IMR-90 (cell line): Measurements from ENCODE around the gene ZNF467. TPM values are rescaled to one million over a fixed set of nuclear protein-coding genes. Genes with fewer than 3 reads are reported as not detected.

Experiments
- ATAC-seq: fragments of 200-7000 bp; cut with Tn5 transposase; 2 replicates; pipeline ENCODE4 v1.9.1; 2020; ENCODE audit warnings: low read depth, mild to moderate bottlenecking, moderate library complexity
- BruUV-seq: library from RNA; stranded (reverse); fragments of 400-500 nt; replicated peaks from 2 replicates; lab custom pipeline; 2021; lab: Mats Ljungman, UMichigan
- CTCF ChIA-PET: fragments of 300-600 bp; formaldehyde crosslinking; extraction: SDS; loops from one replicate; lab custom pipeline; 2021; ENCODE audit warnings: antibody characterized with exemption; lab: Yijun Ruan, JAX
- POLR2A ChIA-PET: fragments of 300-600 bp; sonication (Branson Sonifier 250); formaldehyde crosslinking; loops from one replicate; lab custom pipeline; 2022; ENCODE audit warnings: antibody characterized with exemption; ENCODE audit not compliant: unreplicated experiment; lab: Charles Lee
- DNase-seq: peaks from one replicate; pipeline ENCODE4 v3.0.0; 2013
- H2AFZ ChIP-seq: replicated peaks from 2 replicates; pipeline ENCODE3; 2013; ENCODE audit warnings: low read length, mild to moderate bottlenecking; ENCODE audit not compliant: poor library complexity
- H2AK5ac ChIP-seq: 2 replicates; pipeline ENCODE4 v1.6.1; 2013; ENCODE audit warnings: low read depth, low read length, inconsistent platforms
- H2AK9ac ChIP-seq: replicated peaks from 2 replicates; pipeline ENCODE3; 2013; ENCODE audit warnings: mild to moderate bottlenecking, low read depth, low read length, moderate library complexity; ENCODE audit not compliant: poor library complexity
- H2BK120ac ChIP-seq: 2 replicates; pipeline ENCODE4 v1.6.1; 2013; ENCODE audit warnings: low read depth, low read length, inconsistent platforms
- H2BK15ac ChIP-seq: 3 replicates; pipeline ENCODE4 v1.6.1; 2013; ENCODE audit warnings: low read depth, low read length, inconsistent platforms
- H2BK20ac ChIP-seq: 2 replicates; pipeline ENCODE4 v1.6.1; 2013; ENCODE audit warnings: low read depth, mild to moderate bottlenecking, inconsistent platforms, low read length, moderate library complexity
- H2BK5ac ChIP-seq: 2 replicates; pipeline ENCODE4 v1.6.1; 2013; ENCODE audit warnings: mild to moderate bottlenecking, low read depth, low read length, inconsistent platforms; ENCODE audit not compliant: poor library complexity, severe bottlenecking
- H3K14ac ChIP-seq: replicated peaks from 2 replicates; pipeline ENCODE4 v1.6.1; 2013; ENCODE audit warnings: low read depth, low read length, inconsistent platforms
- H3K18ac ChIP-seq: 2 replicates; pipeline ENCODE4 v1.6.1; 2013; ENCODE audit warnings: low read depth, low read length, control low read depth
- H3K23ac ChIP-seq: 2 replicates; pipeline ENCODE4 v1.6.1; 2013; ENCODE audit warnings: low read depth, low read length, inconsistent platforms
- H3K27ac ChIP-seq: 2 replicates; pipeline ENCODE4 v1.5.1; 2013; ENCODE audit warnings: mild to moderate bottlenecking, control low read depth, low read length; ENCODE audit not compliant: insufficient read depth
- H3K27me3 ChIP-seq: 2 replicates; pipeline ENCODE4 v1.6.1; 2013; ENCODE audit warnings: low read length; ENCODE audit not compliant: control insufficient read depth, insufficient read depth
- H3K36me3 ChIP-seq: 2 replicates; pipeline ENCODE4 v1.6.1; 2013; ENCODE audit warnings: low read length, mixed read lengths; ENCODE audit not compliant: control insufficient read depth, insufficient read depth
- H3K4ac ChIP-seq: 2 replicates; pipeline ENCODE4 v1.6.1; 2013; ENCODE audit warnings: low read depth, low read length, inconsistent platforms
- H3K4me1 ChIP-seq: 2 replicates; pipeline ENCODE4 v1.6.1; 2013; ENCODE audit warnings: low read length, mixed read lengths; ENCODE audit not compliant: control insufficient read depth, insufficient read depth
- H3K4me2 ChIP-seq: 2 replicates; pipeline ENCODE4 v1.6.1; 2013; ENCODE audit warnings: low read depth, mild to moderate bottlenecking, control low read depth, low read length, moderate library complexity
- H3K4me3 ChIP-seq: 2 replicates; pipeline ENCODE4 v1.5.1; 2013; ENCODE audit warnings: low read depth, mild to moderate bottlenecking, control low read depth, low read length, moderate library complexity; ENCODE audit not compliant: insufficient read depth
- H3K56ac ChIP-seq: 2 replicates; pipeline ENCODE4 v1.6.1; 2013; ENCODE audit warnings: low read length, inconsistent platforms; ENCODE audit not compliant: insufficient read depth; ENCODE audit errors: extremely low read depth
- H3K79me1 ChIP-seq, 2 experiments: 2 replicates each; pipeline ENCODE4 v1.6.1; 2013; ENCODE audit warnings: low read length in 2 of 2, inconsistent platforms in 1 of 2, low read depth in 1 of 2
- H3K9ac ChIP-seq: 2 replicates; pipeline ENCODE4 v1.6.1; 2013; ENCODE audit warnings: low read depth, low read length, control low read depth
- H3K9me1 ChIP-seq: 2 replicates; pipeline ENCODE4 v1.6.1; 2013; ENCODE audit warnings: low read length, inconsistent platforms; ENCODE audit not compliant: insufficient read depth
- H3K9me3 ChIP-seq: 2 replicates; pipeline ENCODE4 v1.6.1; 2013; ENCODE audit warnings: low read length; ENCODE audit not compliant: control insufficient read depth, insufficient read depth
- H4K20me1 ChIP-seq: 2 replicates; pipeline ENCODE4 v1.6.1; 2013; ENCODE audit warnings: low read length, inconsistent platforms; ENCODE audit not compliant: insufficient read depth
- H4K5ac ChIP-seq: 2 replicates; pipeline ENCODE4 v1.6.1; 2013; ENCODE audit warnings: mild to moderate bottlenecking, low read depth, low read length, control low read depth
- H4K8ac ChIP-seq, 2 experiments: 2 replicates each; pipeline ENCODE4 v1.6.1; 2013; ENCODE audit warnings: low read depth in 2 of 2, low read length in 2 of 2, control low read depth in 1 of 2, inconsistent platforms in 1 of 2
- H4K91ac ChIP-seq: 2 replicates; pipeline ENCODE4 v1.6.1; 2013; ENCODE audit warnings: low read depth, low read length, inconsistent platforms; ENCODE audit not compliant: insufficient read depth
- CEBPB ChIP-seq: IDR thresholded peaks from 2 replicates; pipeline ENCODE4 v1.6.1; 2012; ENCODE audit warnings: low read depth, low read length, improper control_type of control experiment
- MAZ ChIP-seq: IDR thresholded peaks from 2 replicates; pipeline ENCODE4 v1.6.1; 2012; ENCODE audit warnings: low read depth, mild to moderate bottlenecking, low read length, improper control_type of control experiment, moderate library complexity, borderline replicate concordance
- MXI1 ChIP-seq: IDR thresholded peaks from 2 replicates; pipeline ENCODE4 v1.6.1; 2012; ENCODE audit warnings: low read depth, mild to moderate bottlenecking, low read length, moderate library complexity, borderline replicate concordance
- RAD21 ChIP-seq: IDR thresholded peaks from 2 replicates; pipeline ENCODE4 v1.6.1; 2012; ENCODE audit warnings: low read length, improper control_type of control experiment
- RCOR1 ChIP-seq: IDR thresholded peaks from 2 replicates; pipeline ENCODE4 v1.6.1; 2012; ENCODE audit warnings: mild to moderate bottlenecking, low read length, improper control_type of control experiment; ENCODE audit not compliant: insufficient replicate concordance
- WGBS, 2 experiments: methylation state at CpG; one replicate each; pipeline versions ENCODE4 v1.1.5 to v1.1.7; 2013; ENCODE audit warnings: missing lambda C conversion rate in 2 of 2; ENCODE audit not compliant: insufficient read length in 1 of 2; ENCODE audit errors: extremely low coverage in 2 of 2; 5-methylcytosine and 5-hydroxymethylcytosine counted together
- dilution Hi-C: fragments of 300-500 bp; cut with HindIII; formaldehyde crosslinking; loops from one replicate; pipeline ENCODE4 v1.14.3; 2018; ENCODE audit warnings: low sequenced_read_pairs; ENCODE audit not compliant: unreplicated experiment
- in situ Hi-C: fragments of 300-500 bp; cut with MboI; formaldehyde crosslinking; loops from 3 replicates; pipeline ENCODE4 v1.14.3; 2019; ENCODE audit warnings: low sequenced_read_pairs, inconsistent platforms, mixed read lengths
- intact Hi-C: fragments of 100-400 bp; cut with micrococcal nuclease; formaldehyde crosslinking; loops from 2 replicates; pipeline ENCODE4 v1.10.0; 2022
- polyA plus RNA-seq, 3 experiments: library from polyadenylated mRNA; depleted of rRNA; stranded (reverse); fragments of >200 nt; gene quantifications; 2 replicates each; pipeline ENCODE4 v1.2.3, GENCODE V29; 2012; ENCODE audit warnings: low replicate concordance in 1 of 3
- total RNA-seq: library from RNA; depleted of rRNA; stranded (reverse); fragments of >200 nt; gene quantifications from 2 replicates; pipeline ENCODE4 v1.2.3, GENCODE V29; 2012
- TF ChIP-seq, protein P1 (sequence below): conservative IDR thresholded peaks from 2 replicates; pipeline ENCODE4 v1.5.1; 2012; ENCODE audit warnings: mild to moderate bottlenecking, low read depth, low read length, improper control_type of control experiment

ZNF467 gene
- total and polyA plus RNA-seq, 2 of the 4 experiments (the other 2 are of a cell fraction): 0.67 TPM; not detected in 1

DNA sequence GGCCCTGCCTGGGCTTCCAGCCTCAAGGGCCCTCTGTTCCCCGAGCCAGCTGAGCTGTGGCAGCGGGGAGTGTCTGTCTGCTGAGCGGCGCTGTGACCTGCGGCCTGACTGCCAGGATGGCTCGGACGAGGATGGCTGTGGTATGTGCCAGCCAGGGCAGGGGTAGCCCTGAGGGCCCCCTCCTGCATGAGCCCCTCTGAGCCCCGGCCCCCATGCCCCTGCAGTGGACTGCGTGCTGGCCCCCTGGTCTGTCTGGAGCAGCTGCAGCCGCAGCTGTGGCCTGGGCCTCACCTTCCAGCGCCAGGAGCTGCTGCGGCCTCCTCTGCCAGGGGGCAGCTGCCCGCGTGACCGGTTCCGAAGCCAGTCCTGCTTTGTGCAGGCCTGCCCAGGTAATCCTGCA, 28.4 kb upstream of the ZNF467 start:
- Histone ChIP-seq H3K27me3 (peaks cover 5% of the 10 kb centered on the region; the same call in 1 of the 2 replicates), H3K14ac (no peak overlapping the region), H2BK20ac (no peak overlapping the region), H3K4me2 (no peak overlapping the region), H3K56ac (no peak overlapping the region), H3K23ac (no peak overlapping the region), H4K8ac (no peak overlapping the region), H3K9me1 (no peaks in the 10 kb centered on the region), H3K27ac (no peak overlapping the region), H2BK15ac (no peak overlapping the region), H4K91ac (no peak overlapping the region), H2AK9ac (no peak overlapping the region), H3K18ac (no peak overlapping the region), H3K4me1 (no peaks in the 10 kb centered on the region), H3K9ac (no peak overlapping the region), H2BK120ac (no peak overlapping the region), H3K4ac (no peak overlapping the region), H3K9me3 (no peaks in the 10 kb centered on the region), H3K36me3 (no peaks in the 10 kb centered on the region), H4K20me1 (no peaks in the 10 kb centered on the region), H2AFZ (no peak overlapping the region), H2BK5ac (no peak overlapping the region), H3K79me1 (no peaks in the 10 kb centered on the region), H2AK5ac (no peak overlapping the region), H3K4me3 (no peak overlapping the region), H4K5ac (no peak overlapping the region)
- POLR2A ChIA-PET: no interaction called here
- CTCF ChIA-PET: no interaction called here
- in situ Hi-C loops (no loop called here), intact Hi-C loops (no loop called here), dilution Hi-C loops (no loop called here)
- TF ChIP-seq, protein P1, sequence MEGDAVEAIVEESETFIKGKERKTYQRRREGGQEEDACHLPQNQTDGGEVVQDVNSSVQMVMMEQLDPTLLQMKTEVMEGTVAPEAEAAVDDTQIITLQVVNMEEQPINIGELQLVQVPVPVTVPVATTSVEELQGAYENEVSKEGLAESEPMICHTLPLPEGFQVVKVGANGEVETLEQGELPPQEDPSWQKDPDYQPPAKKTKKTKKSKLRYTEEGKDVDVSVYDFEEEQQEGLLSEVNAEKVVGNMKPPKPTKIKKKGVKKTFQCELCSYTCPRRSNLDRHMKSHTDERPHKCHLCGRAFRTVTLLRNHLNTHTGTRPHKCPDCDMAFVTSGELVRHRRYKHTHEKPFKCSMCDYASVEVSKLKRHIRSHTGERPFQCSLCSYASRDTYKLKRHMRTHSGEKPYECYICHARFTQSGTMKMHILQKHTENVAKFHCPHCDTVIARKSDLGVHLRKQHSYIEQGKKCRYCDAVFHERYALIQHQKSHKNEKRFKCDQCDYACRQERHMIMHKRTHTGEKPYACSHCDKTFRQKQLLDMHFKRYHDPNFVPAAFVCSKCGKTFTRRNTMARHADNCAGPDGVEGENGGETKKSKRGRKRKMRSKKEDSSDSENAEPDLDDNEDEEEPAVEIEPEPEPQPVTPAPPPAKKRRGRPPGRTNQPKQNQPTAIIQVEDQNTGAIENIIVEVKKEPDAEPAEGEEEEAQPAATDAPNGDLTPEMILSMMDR: no peak
- TF ChIP-seq MAZ (no peak), MXI1 (no peak), CEBPB (no peak), RCOR1 (no peak), RAD21 (no peak)
- ATAC-seq (no peak), DNase-seq (no peak)
- no TSS peak for BruUV-seq
- WGBS, 2 experiments: 50% methylated on average over 2 of the region's 16 CpGs; no CpG with 5 or more reads in 1 of the 2 experiments
